GM21447 (cell line): ENCODE measurements around the gene PRKG1.

ENCODE experiments used
- ATAC-seq: cut with Tn5 transposase; IDR thresholded peaks from one replicate; pipeline ENCODE4 v1.9.1; 2021; ENCODE audit not compliant: unreplicated experiment

PRKG1 gene

GRCh38 chr10:51630640-51631005, 556.3 kb downstream of the PRKG1 start:
- ATAC-seq, result no peak

DNA sequence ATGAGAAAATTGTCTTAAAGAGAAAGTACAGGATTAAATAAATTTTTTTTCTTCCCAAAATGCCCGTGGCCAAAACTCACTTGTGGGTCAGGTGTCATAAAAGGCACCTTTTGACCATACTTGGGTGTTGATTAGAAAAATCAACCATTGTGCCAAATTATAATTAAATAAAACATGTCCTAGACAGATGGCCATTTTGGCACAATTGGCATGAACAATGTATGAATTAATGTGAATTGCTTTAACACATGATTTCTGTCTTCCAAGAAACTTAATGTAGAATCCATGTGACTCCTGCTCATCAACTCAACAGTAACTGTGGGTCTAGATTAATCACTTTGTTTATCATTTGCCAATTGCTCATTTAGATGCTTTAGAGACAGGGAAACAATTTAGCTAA, 561.1 kb downstream of the PRKG1 start:
- ATAC-seq, result no peak

DNA sequence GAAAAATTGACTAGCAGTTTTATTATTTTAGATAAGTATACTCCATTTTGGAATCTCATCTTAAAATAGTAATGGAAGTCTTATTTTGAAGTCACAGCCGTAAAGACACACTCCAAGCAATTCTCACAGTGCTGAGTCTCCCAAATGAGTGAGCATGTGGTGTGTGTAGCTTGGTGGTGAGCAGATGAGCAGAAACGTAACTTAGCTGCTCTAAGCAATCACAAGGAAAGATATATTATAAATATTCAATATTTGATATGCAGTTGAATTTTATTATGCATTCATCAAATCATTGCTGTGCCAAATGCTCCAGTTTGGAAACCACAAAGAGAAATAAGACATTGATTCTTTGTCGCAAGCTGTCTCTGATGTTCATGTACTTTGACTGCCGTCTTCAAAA, 563.9 kb downstream of the PRKG1 start:
- ATAC-seq, result no peak

- no peak for ATAC-seq
Measured at GRCh38 chr10:51638737-51639136, 564.5 kb downstream of the PRKG1 start.

DNA sequence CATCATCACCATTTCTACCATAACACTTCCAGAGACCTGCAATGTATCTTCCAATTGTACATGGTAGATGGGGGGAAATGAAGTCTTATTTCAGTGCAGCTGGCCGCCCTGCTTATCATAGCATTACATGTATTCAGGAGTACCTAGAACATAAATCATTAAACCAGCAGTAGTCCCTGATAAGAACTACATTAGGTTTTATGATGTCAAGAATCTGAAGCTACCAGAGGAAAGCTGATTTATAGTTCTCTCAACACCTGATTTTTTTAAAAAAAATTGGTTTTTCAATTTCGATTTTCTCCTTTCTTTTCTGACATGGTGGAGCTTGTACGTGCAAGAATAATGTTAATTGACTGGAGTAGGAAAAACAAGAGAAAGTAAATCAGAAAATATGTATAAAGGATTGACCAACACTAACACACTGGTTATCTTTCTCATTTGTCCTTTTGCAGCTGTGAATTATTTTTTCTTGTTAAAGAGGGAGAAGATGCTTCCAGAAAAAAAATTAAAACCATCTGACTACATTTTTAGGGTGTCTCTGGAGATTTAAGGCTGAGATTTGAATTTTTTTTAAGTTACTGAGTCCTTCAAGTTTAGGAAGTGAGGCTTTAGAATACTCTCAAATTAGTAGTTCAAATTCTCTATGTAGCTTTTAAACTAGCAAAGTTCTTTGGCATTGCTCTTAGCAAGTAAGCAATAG, 566.0 kb downstream of the PRKG1 start:
- no peak for ATAC-seq

- no peak for ATAC-seq
Measured at GRCh38 chr10:51642581-51642980, 568.3 kb downstream of the PRKG1 start.

DNA sequence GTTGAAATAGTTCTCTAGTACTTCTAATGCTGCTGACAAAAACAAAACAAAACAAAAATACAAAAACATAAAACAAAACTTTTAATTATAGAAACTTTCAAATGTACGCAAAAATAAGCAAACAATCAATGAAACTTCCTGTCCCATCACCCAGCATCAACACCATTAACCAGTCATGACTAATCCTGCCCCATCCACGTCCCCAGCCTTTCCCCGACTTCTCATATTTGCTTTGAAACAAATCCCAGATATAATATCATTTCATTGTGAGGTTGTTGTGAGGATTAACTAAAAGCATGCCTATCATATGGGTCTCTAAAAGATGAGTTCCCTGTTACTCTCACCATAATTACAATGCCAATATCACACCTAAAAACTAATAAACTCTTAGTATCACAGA, 569.4 kb downstream of the PRKG1 start:
- ATAC-seq, result no peak

- no peak for ATAC-seq
Measured at GRCh38 chr10:51649064-51649463, 574.8 kb downstream of the PRKG1 start.

GRCh38 chr10:51651063-51651462, 576.8 kb downstream of the PRKG1 start:
- no peak for ATAC-seq

GRCh38 chr10:51653025-51653424, 578.7 kb downstream of the PRKG1 start:
- ATAC-seq, result no peak

GRCh38 chr10:51654918-51655317, 580.6 kb downstream of the PRKG1 start:
- no peak for ATAC-seq

GRCh38 chr10:51656503-51656902, 582.2 kb downstream of the PRKG1 start:
- no peak for ATAC-seq

DNA sequence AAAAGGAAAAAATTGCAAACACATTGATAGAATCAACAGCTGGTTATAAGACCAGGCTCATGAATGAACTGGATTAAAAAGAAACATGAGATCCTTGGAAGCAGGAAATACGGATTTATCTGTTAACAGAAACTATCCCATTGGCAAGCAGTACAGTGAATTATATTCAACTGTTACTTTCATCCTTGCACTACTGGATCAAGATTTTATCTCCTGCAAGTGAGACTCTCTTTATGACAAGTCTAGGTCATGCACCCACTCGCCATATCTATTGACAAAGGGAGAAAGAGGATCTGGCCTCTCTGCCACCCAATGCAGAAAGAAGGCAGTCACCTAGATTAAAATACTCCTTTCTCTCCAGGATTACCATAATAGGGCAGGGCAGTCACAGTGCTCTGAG, 583.7 kb downstream of the PRKG1 start:
- no peak for ATAC-seq

DNA sequence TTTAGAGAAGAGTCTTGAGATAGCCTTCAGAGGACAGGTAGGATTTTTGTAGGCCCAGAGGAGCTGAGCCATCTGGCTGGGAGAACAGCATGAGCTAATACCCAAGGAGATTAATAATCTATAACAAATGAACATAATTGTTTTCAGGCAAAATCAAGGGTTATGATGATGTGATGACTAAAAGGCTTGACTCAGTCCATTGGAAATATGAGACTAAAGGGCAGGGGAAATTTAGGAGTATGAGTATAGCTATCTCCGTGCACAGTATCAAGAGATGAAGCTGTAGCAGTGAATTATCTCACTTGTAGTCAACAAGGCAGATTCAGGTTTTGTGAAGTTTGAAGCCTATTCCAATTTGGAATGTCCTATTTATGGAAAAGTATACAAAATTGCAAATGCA, 585.1 kb downstream of the PRKG1 start:
- no peak for ATAC-seq

GRCh38 chr10:51663086-51663485, 588.8 kb downstream of the PRKG1 start:
- ATAC-seq, result no peak

DNA sequence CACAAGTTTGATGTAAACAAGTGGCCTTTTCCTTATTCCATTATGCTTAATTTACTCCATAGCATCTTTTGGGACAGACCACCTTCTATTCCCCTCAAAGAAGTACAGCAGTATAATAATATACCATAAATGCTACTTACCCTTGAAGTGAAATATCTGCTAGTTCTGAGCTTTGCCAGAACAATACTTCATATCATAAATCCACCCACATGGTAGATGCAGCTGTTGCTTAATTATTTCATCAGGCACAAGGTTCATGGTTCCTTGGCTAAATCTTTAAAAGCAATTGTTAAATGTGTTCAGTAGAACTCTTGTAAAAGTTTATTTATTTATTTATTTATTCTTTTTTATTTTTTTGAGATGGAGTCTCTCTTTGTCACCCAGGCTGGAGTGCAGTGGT, 592.2 kb downstream of the PRKG1 start:
- ATAC-seq, result no peak

DNA sequence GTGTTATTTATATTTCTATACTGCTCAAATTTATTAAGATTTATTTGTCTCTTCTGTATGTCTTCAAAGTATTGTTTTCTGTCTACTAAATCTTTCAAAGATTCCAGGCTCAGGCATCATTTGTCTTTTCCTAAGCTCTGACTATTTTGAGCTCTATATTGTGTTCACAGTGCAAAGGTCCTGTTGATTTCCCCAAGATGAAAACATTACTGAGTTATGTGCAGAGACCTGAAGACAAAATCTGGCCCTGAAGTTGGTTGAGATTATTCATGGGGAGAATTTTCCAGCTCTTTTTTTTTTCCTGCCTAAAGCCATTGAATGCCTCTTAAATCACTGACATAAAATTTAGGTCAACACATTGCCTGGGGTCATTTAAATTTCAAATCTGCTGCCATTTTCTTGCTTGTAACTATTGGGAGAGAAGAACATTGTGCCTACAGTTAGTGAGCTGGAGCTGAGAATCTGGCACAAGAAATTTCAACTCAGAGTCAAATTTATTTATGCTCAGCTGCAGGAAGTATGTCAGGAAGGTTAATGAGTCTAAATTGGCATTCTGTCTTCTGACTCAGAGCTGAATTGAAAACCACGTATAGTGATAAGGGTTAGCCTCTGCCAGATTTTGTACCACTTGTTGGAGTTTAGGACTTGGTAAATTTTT, 593.5 kb downstream of the PRKG1 start:
- no peak for ATAC-seq

GRCh38 chr10:51668336-51668689, 594.0 kb downstream of the PRKG1 start:
- ATAC-seq, result no peak

DNA sequence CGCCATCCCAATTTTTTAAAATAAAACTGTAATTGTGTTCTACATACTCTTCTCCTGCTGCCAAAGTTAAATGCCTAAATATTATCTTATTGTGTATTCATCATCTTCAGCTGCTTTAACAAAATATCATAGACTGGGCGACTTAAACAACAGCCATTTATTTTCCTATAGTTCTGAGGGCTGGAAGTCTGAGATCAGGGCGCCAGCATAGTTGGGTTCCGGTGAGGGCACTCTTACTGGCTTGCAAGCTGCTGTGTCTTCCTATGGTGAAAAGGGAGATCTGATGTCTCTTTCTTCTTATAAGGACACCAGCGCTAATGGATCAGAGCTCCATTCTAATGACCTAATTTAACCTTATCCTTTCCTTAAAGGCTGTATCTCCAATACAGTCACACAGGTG, 594.8 kb downstream of the PRKG1 start:
- no peak for ATAC-seq

DNA sequence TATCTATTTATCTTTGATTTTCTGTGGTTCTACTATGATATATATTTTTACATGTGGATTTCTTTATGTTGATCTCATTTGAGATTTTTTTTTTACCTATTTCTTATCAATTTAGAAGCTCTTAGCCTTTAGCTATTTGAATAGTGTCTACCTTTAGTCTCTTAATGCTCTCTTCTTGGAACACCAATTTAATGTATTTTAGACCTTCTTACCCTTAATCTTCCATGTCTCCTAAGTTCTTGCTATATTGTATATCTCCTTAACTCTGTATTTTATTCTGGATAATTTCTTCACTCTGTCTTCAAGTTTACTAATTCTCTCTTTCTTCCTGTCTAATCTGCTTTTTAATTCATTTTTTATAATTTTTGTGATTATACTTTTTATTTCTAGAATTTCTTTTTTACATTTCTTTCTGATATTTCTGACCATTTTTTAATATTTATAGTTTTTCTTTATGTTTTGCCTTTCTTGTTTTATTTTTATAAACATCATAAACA, 597.8 kb downstream of the PRKG1 start:
- no peak for ATAC-seq

DNA sequence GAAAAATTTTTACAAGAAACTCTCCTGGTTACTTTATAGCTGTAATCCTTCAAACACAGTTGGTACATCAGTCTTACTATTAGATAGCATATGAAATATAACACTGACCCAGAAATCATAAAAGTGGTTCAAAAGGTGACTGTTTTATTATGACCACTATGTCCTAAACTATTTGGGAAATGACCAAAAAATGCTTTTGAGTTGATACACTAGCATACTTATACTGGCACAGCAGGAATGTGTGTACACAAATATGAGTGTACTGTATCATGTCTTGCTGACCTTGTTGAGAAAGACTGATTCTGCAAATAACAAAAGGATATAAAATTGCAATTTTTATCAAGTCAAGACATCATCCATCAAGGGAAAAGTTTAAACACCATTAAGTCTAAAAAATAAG, 600.8 kb downstream of the PRKG1 start:
- no peak for ATAC-seq

- ATAC-seq, result no peak
Measured at GRCh38 chr10:51679841-51680240, 605.6 kb downstream of the PRKG1 start.
